Fibroblast of villous mesenchyme (primary cell): Measurements from ENCODE around the gene KIRREL3. TPM values are rescaled to one million over a fixed set of nuclear protein-coding genes. Genes with fewer than 3 reads are reported as not detected.
A peak's percentile ranks its signal among the peaks of the same experiment; 100 is the strongest.

Experiments used
- DNase-seq: peaks from one replicate; pipeline ENCODE4 v3.0.0-alpha.2; 2010; ENCODE audit warnings: low read depth
- H3K4me3 ChIP-seq: 2 replicates; pipeline ENCODE4 v1.5.1; 2011; ENCODE audit warnings: low read depth, mild to moderate bottlenecking, low read length
- CTCF ChIP-seq: IDR thresholded peaks from 2 replicates; pipeline ENCODE4 v1.5.1; 2012; ENCODE audit warnings: low read depth, mild to moderate bottlenecking, low read length; ENCODE audit not compliant: insufficient read depth
- total RNA-seq: library from RNA; depleted of rRNA; stranded (reverse); fragments of >200 nt; gene quantifications from 2 replicates; pipeline ENCODE4 v1.2.3, GENCODE V29; 2012

The KIRREL3 gene
- total RNA-seq, 1 donor: 9.9 TPM

GRCh38 chr11:126938718-126939117 lies 61.9 kb downstream of the KIRREL3 start:
- H3K4me3 ChIP-seq: no peak overlapping the region
- TF ChIP-seq CTCF: no peak
- DNase-seq: no peak

GRCh38 chr11:126930091-126930841 lies 70.3 kb downstream of the KIRREL3 start:
- no peak overlapping the region for H3K4me3 ChIP-seq
- TF ChIP-seq CTCF: no peak
- DNase-seq: no peak

DNA sequence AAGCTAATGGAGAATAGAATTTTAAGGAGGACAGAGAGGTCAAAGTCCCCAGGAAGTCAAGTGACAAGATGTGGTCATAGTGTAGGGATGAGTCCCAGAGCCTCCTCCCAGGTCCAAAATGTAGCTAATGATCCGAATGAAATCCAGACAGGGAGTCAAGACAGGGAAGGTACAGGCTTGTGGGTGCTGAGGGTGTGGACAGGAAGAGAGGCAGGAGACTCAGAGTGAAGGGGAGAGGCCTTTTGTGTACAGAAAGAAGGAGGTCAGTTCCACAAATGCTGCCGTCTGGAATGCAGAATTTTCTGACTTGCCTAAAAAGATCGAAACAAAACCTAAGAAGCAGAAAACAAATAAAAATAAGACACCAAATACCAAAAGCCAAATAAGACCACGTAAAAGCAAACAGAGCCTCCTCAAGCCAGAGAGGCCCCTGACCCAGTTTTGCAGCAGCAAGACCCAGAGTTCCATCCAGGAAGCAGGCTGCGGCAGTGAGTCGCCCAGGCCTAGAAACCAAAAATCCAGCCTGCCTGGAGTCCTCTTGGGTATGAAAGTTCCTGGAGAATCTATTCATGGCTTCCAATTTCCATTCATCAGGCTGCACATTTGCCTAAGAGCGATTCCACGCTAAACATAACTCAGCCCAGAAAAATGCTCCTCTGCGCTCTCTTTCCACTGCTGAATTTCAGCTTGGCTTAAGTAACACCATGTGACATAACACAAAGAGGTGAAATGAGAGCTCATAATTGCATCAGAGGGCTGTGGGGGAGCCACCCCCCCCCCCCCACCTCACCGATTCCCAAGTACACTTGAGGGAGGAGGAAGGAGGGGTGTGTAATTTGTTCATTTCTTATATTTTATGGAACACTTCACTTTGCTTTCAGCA lies 71.2 kb downstream of the KIRREL3 start:
- TF ChIP-seq CTCF: no peak
- H3K4me3 ChIP-seq: no peak overlapping the region
- DNase-seq: peak; percentile 32

- no peak overlapping the region for H3K4me3 ChIP-seq
- no peak for TF ChIP-seq CTCF
- DNase-seq: no peak
These were observed 72.9 kb downstream of the KIRREL3 start for GRCh38 chr11:126927623-126928022.

DNA sequence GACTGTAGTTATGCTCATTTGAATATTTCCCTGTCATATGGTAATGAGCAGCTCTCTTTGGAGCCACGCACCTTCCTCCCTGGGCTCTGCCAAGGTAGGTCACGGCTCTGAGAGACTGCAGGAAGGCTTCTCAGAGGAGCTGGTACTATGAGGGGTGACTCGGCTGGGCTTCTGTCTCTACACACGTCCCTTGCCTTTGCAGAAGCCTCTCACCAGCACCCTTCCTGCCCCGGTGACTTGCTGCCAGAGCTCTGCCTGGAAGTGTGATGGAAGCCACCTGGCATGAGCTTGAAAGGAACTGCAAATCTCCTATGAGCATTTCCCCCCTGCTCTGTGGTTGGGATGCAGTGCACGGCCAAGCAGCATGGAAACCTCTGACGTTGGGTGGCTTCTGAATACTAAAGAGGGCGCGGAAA lies 74.2 kb downstream of the KIRREL3 start:
- TF ChIP-seq CTCF: no peak
- H3K4me3 ChIP-seq: no peak overlapping the region
- DNase-seq: no peak

DNA sequence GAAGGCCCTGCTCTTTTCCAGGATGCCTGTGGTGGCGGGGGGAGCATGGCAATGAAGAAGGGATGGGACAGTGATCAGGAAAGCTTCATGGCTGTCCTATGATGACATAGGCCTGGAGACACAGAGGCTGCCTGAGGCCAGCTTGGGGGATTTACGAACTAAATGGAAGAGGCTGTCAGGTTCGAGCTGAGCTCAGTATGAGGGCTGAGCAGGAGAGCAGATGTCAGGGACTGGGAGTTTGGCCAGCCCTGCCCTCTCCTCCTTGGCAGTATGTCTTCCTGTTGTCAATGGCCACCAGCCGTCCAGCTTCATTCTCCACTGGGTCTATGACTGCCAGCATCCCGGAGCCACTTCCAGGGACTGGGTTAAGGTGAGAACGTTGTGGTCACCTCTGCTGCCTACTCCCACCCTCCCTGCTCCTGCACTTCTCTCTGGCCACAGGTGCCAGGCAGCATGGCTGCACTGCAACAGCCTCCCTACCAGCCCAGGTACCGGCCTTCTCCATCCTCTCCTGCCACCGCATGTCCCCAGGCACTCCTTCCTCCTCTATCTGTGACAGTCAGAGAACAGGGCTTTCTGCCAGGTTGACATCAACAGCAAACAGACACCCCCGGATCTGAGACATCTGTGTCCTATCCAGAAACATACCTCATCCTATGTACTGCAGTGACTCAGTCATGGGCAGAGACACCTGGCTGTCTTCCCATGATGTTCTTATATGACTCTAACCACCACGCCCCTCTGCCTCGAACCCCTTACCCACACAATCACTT lies 75.1 kb downstream of the KIRREL3 start:
- no peak for DNase-seq
- no peak for TF ChIP-seq CTCF

More for the DNA sequence above, 75.1 kb downstream of the KIRREL3 start:
- H3K4me3 ChIP-seq: no peak overlapping the region
